IPS DF 6.9 (cell line): Measurements from ENCODE around the gene KLHL2.
"Not testable (repeated sequence)": the region's sequence is repeated elsewhere in the genome, so short reads cannot be mapped to it uniquely, and the experiment has no call there.

Experiments
- DNase-seq: peaks from one replicate; pipeline ENCODE4 v3.0.0-alpha.2; 2013; ENCODE audit warnings: low read depth, low spot score
- H3K27ac ChIP-seq: one replicate; pipeline ENCODE4 v1.5.1; 2013; ENCODE audit warnings: low read length, control low read depth
- H3K27me3 ChIP-seq: 2 replicates; pipeline ENCODE4 v1.6.1; 2013; ENCODE audit warnings: mild to moderate bottlenecking, low read length; ENCODE audit not compliant: control insufficient read depth, insufficient read depth
- H3K36me3 ChIP-seq: 2 replicates; pipeline ENCODE4 v1.6.1; 2013; ENCODE audit warnings: low read length; ENCODE audit not compliant: control insufficient read depth, insufficient read depth
- H3K4me1 ChIP-seq: 2 replicates; pipeline ENCODE4 v1.6.1; 2013; ENCODE audit warnings: low read length; ENCODE audit not compliant: control insufficient read depth, insufficient read depth
- H3K4me3 ChIP-seq: 2 replicates; pipeline ENCODE4 v1.5.1; 2013; ENCODE audit warnings: mild to moderate bottlenecking, low read length
- H3K9me3 ChIP-seq: 2 replicates; pipeline ENCODE4 v1.6.1; 2013; ENCODE audit warnings: low read length, inconsistent platforms; ENCODE audit not compliant: control insufficient read depth, insufficient read depth
- WGBS: extraction: QIAGEN DNeasy Blood & Tissue Kit; methylation state at CpG from one replicate; pipeline ENCODE4 v1.1.7; 2013; ENCODE audit warnings: mixed read lengths, missing lambda C conversion rate; ENCODE audit not compliant: insufficient read length, insufficient coverage; 5-methylcytosine and 5-hydroxymethylcytosine counted together

Gene KLHL2

GRCh38 chr4:165184998-165185397 is 22.4 kb upstream of the KLHL2 start:
- not testable (repeated sequence) for H3K27me3 ChIP-seq, H3K4me3 ChIP-seq
- no CpG with 5 or more reads among the region's 10 CpGs for WGBS

GRCh38 chr4:165185448-165185847 is 21.9 kb upstream of the KLHL2 start:
- H3K9me3 ChIP-seq = no peaks in the 10 kb centered on the region
- no peaks in the 10 kb centered on the region for H3K4me1 ChIP-seq
- H3K27me3 ChIP-seq = no peaks in the 10 kb centered on the region
- H3K27ac ChIP-seq = no peak overlapping the region
- no peak overlapping the region for H3K4me3 ChIP-seq
- DNase-seq = no peak
- no peaks in the 10 kb centered on the region for H3K36me3 ChIP-seq
- no CpG with 5 or more reads among the region's 5 CpGs for WGBS

More at GRCh38 chr4:165184998-165185397, 22.4 kb upstream of the KLHL2 start:
- H3K9me3 ChIP-seq, H3K27ac ChIP-seq, H3K36me3 ChIP-seq, DNase-seq, H3K4me1 ChIP-seq: not testable (repeated sequence)

- Histone ChIP-seq H3K27ac (no peak overlapping the region), H3K27me3 (no peaks in the 10 kb centered on the region), H3K36me3 (no peaks in the 10 kb centered on the region), H3K4me1 (no peaks in the 10 kb centered on the region), H3K4me3 (no peak overlapping the region), H3K9me3 (no peaks in the 10 kb centered on the region)
- no peak for DNase-seq
- no CpG with 5 or more reads among the region's 1 CpG for WGBS
Measured at GRCh38 chr4:165190591-165191347, 16.6 kb upstream of the KLHL2 start.

GRCh38 chr4:165191348-165191656 is 16.1 kb upstream of the KLHL2 start:
- no peaks in the 10 kb centered on the region for H3K9me3 ChIP-seq
- H3K27me3 ChIP-seq = no peaks in the 10 kb centered on the region
- H3K27ac ChIP-seq = no peak overlapping the region
- no CpG with 5 or more reads among the region's 2 CpGs for WGBS
- no peaks in the 10 kb centered on the region for H3K36me3 ChIP-seq
- H3K4me3 ChIP-seq = no peak overlapping the region
- no peaks in the 10 kb centered on the region for H3K4me1 ChIP-seq
- no peak for DNase-seq

- Histone ChIP-seq H3K4me1 (no peaks in the 10 kb centered on the region), H3K27ac (no peak overlapping the region), H3K4me3 (no peak overlapping the region), H3K9me3 (no peaks in the 10 kb centered on the region), H3K36me3 (no peaks in the 10 kb centered on the region), H3K27me3 (no peaks in the 10 kb centered on the region)
- WGBS = no CpG with 5 or more reads among the region's 7 CpGs
- DNase-seq = no peak
Measured at GRCh38 chr4:165191814-165192499, 15.4 kb upstream of the KLHL2 start.

- H3K27ac ChIP-seq = no peak overlapping the region
- no CpG with 5 or more reads among the region's 1 CpG for WGBS
Measured at GRCh38 chr4:165192500-165192898, 14.9 kb upstream of the KLHL2 start.

GRCh38 chr4:165192956-165193355 is 14.4 kb upstream of the KLHL2 start:
- H3K27ac ChIP-seq = no peak overlapping the region
- DNase-seq = no peak
- H3K4me1 ChIP-seq = no peaks in the 10 kb centered on the region
- no peaks in the 10 kb centered on the region for H3K9me3 ChIP-seq
- H3K27me3 ChIP-seq = no peaks in the 10 kb centered on the region
- no CpG with 5 or more reads among the region's 4 CpGs for whole genome bisulfite sequencing
- no peak overlapping the region for H3K4me3 ChIP-seq
- no peaks in the 10 kb centered on the region for H3K36me3 ChIP-seq

More at GRCh38 chr4:165192500-165192898, 14.9 kb upstream of the KLHL2 start:
- no peak for DNase-seq
- H3K27me3 ChIP-seq = no peaks in the 10 kb centered on the region
- no peak overlapping the region for H3K4me3 ChIP-seq
- H3K36me3 ChIP-seq = no peaks in the 10 kb centered on the region
- H3K4me1 ChIP-seq = no peaks in the 10 kb centered on the region
- no peaks in the 10 kb centered on the region for H3K9me3 ChIP-seq

GRCh38 chr4:165194368-165194767 is 13.0 kb upstream of the KLHL2 start:
- no CpG with 5 or more reads among the region's 1 CpG for WGBS
- H3K4me1 ChIP-seq = no peaks in the 10 kb centered on the region
- H3K36me3 ChIP-seq = no peaks in the 10 kb centered on the region
- H3K9me3 ChIP-seq = no peaks in the 10 kb centered on the region
- DNase-seq = no peak
- no peak overlapping the region for H3K27ac ChIP-seq
- H3K4me3 ChIP-seq = no peak overlapping the region
- no peaks in the 10 kb centered on the region for H3K27me3 ChIP-seq

- no peaks in the 10 kb centered on the region for H3K4me1 ChIP-seq
- no peak overlapping the region for H3K27ac ChIP-seq
- H3K36me3 ChIP-seq = no peaks in the 10 kb centered on the region
- H3K9me3 ChIP-seq = no peaks in the 10 kb centered on the region
- H3K27me3 ChIP-seq = no peaks in the 10 kb centered on the region
- no peak for DNase-seq
- H3K4me3 ChIP-seq = no peak overlapping the region
- no CpG with 5 or more reads among the region's 1 CpG for WGBS
Measured at GRCh38 chr4:165198329-165198728, 9.0 kb upstream of the KLHL2 start.

GRCh38 chr4:165199286-165199685 is 8.1 kb upstream of the KLHL2 start:
- no peak for DNase-seq
- Histone ChIP-seq H3K27me3 (no peaks in the 10 kb centered on the region), H3K27ac (no peak overlapping the region), H3K4me3 (no peak overlapping the region), H3K4me1 (no peaks in the 10 kb centered on the region), H3K9me3 (no peaks in the 10 kb centered on the region), H3K36me3 (no peaks in the 10 kb centered on the region)

- Histone ChIP-seq H3K4me1 (no peaks in the 10 kb centered on the region), H3K27me3 (no peaks in the 10 kb centered on the region), H3K27ac (no peak overlapping the region), H3K36me3 (no peaks in the 10 kb centered on the region), H3K4me3 (no peak overlapping the region), H3K9me3 (no peaks in the 10 kb centered on the region)
- WGBS = no CpG with 5 or more reads among the region's 2 CpGs
- no peak for DNase-seq
Measured at GRCh38 chr4:165199722-165200121, 7.6 kb upstream of the KLHL2 start.
